ENCODE data around the gene NLK. TPM values are rescaled to one million over a fixed set of nuclear protein-coding genes. Genes with fewer than 3 reads are reported as not detected.
"Not testable (repeated sequence)": the region's sequence is repeated elsewhere in the genome, so short reads cannot be mapped to it uniquely, and the experiment has no call there.

Gene NLK
- total RNA-seq, 1 donor from 2014 or later: 11.8 TPM

- Mint-ChIP-seq H3K27me3 (ENCODE audit: low read depth) (no peaks in the 10 kb centered on the region), H3K27ac (ENCODE audit: unreplicated experiment) (no peak overlapping the region), H3K4me3 (ENCODE audit: unreplicated experiment) (no peak overlapping the region), H3K36me3 (ENCODE audit: low read depth) (no peaks in the 10 kb centered on the region), H3K9me3 (ENCODE audit: low read depth) (no peaks in the 10 kb centered on the region), H3K4me1 (ENCODE audit: low read depth) (peaks cover 9% of the 10 kb centered on the region)
- no peak for DNase-seq (ENCODE audit: low spot score)
- no peak for TF ChIP-seq CTCF (IDR thresholded peaks at IDR 0.05)
Observed at GRCh38 chr17:28097901-28098300, 55.4 kb downstream of the NLK start.

GRCh38 chr17:28098591-28098990, 56.1 kb downstream of the NLK start:
- not testable (repeated sequence) for H3K36me3 Mint-ChIP-seq (ENCODE audit: low read depth); H3K4me1 Mint-ChIP-seq (ENCODE audit: low read depth); H3K4me3 Mint-ChIP-seq (ENCODE audit: unreplicated experiment); H3K27me3 Mint-ChIP-seq (ENCODE audit: low read depth); H3K9me3 Mint-ChIP-seq (ENCODE audit: low read depth); DNase-seq (ENCODE audit: low spot score); H3K27ac Mint-ChIP-seq (ENCODE audit: unreplicated experiment)

GRCh38 chr17:28100251-28100650, 57.8 kb downstream of the NLK start:
- Mint-ChIP-seq H3K27ac (ENCODE audit: unreplicated experiment) (no peak overlapping the region), H3K4me3 (ENCODE audit: unreplicated experiment) (no peak overlapping the region), H3K27me3 (ENCODE audit: low read depth) (no peaks in the 10 kb centered on the region), H3K9me3 (ENCODE audit: low read depth) (no peaks in the 10 kb centered on the region), H3K36me3 (ENCODE audit: low read depth) (no peaks in the 10 kb centered on the region), H3K4me1 (ENCODE audit: low read depth) (peaks cover 7% of the 10 kb centered on the region)
- DNase-seq (ENCODE audit: low spot score): no peak
- TF ChIP-seq CTCF (IDR thresholded peaks at IDR 0.05): no peak

DNA sequence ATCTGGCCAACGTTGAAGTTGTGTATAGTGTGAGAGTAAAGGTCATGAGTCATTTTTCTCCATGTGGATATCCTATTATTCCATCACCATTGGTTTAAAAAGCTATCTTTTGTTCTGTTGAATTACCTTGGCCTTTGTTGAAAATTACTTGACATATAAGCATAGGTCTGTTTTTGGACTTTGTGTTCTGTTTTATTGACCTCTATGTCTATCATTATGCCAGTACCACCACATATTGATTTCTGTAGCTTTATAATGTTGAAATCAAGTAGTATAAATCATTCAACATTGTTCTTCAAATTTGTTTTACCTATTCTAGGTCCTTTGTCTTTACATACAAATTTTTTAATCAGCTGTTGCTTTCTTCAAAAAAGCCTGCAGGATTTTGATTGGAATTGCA, 58.5 kb downstream of the NLK start:
- Mint-ChIP-seq H3K27me3 (ENCODE audit: low read depth) (no peaks in the 10 kb centered on the region), H3K4me3 (ENCODE audit: unreplicated experiment) (no peak overlapping the region), H3K4me1 (ENCODE audit: low read depth) (peaks cover 7% of the 10 kb centered on the region), H3K27ac (ENCODE audit: unreplicated experiment) (no peak overlapping the region), H3K36me3 (ENCODE audit: low read depth) (no peaks in the 10 kb centered on the region), H3K9me3 (ENCODE audit: low read depth) (no peaks in the 10 kb centered on the region)
- TF ChIP-seq CTCF (IDR thresholded peaks at IDR 0.05): no peak
- DNase-seq (ENCODE audit: low spot score): no peak

DNA sequence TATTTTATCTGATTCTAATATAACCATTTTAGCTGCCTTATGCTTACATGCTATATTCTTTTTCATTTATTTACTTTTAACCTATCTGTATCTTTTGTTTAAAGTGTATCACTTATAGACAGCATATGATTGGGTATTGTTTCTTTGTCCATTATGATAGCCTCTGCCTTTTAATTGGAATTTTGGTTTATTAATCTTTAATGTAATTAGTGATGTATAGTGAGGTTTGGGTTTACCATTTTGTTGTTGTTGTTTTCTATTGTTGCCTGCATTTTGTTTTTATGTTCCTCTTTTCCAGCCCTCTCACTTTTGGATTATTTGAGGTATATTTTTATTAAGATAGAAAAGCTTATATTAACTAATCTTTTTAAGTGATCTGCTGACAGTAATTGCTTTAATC, 59.4 kb downstream of the NLK start:
- H3K27me3 Mint-ChIP-seq (ENCODE audit: low read depth): no peaks in the 10 kb centered on the region
- H3K4me1 Mint-ChIP-seq (ENCODE audit: low read depth): peaks cover 7% of the 10 kb centered on the region
- no peak for TF ChIP-seq CTCF (IDR thresholded peaks at IDR 0.05)
- H3K27ac Mint-ChIP-seq (ENCODE audit: unreplicated experiment): no peak overlapping the region
- no peak overlapping the region for H3K4me3 Mint-ChIP-seq (ENCODE audit: unreplicated experiment)
- H3K36me3 Mint-ChIP-seq (ENCODE audit: low read depth): no peaks in the 10 kb centered on the region
- no peaks in the 10 kb centered on the region for H3K9me3 Mint-ChIP-seq (ENCODE audit: low read depth)
- no peak for DNase-seq (ENCODE audit: low spot score)

DNA sequence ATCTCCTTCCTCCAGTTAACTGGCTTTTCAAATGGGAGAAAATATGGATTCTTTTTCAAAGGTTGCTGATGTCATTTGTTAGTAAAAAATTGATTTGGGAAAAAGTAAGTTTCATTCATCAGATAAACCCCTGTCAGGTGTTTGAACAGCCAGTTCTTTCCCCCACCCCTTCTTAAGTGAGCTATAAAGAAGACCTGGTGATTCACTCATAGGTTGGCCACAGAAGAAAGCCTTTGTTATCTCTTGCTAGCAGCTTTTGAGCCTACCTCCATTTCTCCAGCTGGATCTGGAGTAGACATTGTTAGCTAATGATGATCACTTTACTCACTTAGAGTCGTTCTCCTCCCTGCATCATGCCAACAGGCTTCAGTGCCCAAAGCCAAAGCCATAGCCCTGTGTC, 63.0 kb downstream of the NLK start:
- no peak overlapping the region for H3K27ac Mint-ChIP-seq (ENCODE audit: unreplicated experiment)
- peaks cover 2% of the 10 kb centered on the region for H3K4me1 Mint-ChIP-seq (ENCODE audit: low read depth)
- H3K27me3 Mint-ChIP-seq (ENCODE audit: low read depth): no peaks in the 10 kb centered on the region
- no peak for TF ChIP-seq CTCF (IDR thresholded peaks at IDR 0.05)
- H3K9me3 Mint-ChIP-seq (ENCODE audit: low read depth): peaks cover 7% of the 10 kb centered on the region
- no peak for DNase-seq (ENCODE audit: low spot score)
- H3K4me3 Mint-ChIP-seq (ENCODE audit: unreplicated experiment): no peak overlapping the region
- H3K36me3 Mint-ChIP-seq (ENCODE audit: low read depth): peaks cover 2% of the 10 kb centered on the region

All from chondrocyte (in vitro differentiated cells).